ENCODE measurements around the gene PIAS4. TPM values are rescaled to one million over a fixed set of nuclear protein-coding genes. Genes with fewer than 3 reads are reported as not detected.

Gene PIAS4
- total RNA-seq, 1 donor from 2014 or later: 95.8 TPM

GRCh38 chr19:4061683-4062418 lies 54.3 kb downstream of the PIAS4 start:
- Mint-ChIP-seq H3K27me3 (ENCODE audit: unreplicated experiment) (peaks cover 10% of the 10 kb centered on the region), H3K36me3 (ENCODE audit: unreplicated experiment) (no peaks in the 10 kb centered on the region), H3K9me3 (ENCODE audit: unreplicated experiment) (peaks cover 10% of the 10 kb centered on the region), H3K4me1 (ENCODE audit: low read depth, unreplicated experiment) (peaks cover 5% of the 10 kb centered on the region), H3K27ac (ENCODE audit: unreplicated experiment) (peak overlapping the region; percentile 17), H3K4me3 (ENCODE audit: unreplicated experiment) (no peak overlapping the region)
- TF ChIP-seq, protein P1, sequence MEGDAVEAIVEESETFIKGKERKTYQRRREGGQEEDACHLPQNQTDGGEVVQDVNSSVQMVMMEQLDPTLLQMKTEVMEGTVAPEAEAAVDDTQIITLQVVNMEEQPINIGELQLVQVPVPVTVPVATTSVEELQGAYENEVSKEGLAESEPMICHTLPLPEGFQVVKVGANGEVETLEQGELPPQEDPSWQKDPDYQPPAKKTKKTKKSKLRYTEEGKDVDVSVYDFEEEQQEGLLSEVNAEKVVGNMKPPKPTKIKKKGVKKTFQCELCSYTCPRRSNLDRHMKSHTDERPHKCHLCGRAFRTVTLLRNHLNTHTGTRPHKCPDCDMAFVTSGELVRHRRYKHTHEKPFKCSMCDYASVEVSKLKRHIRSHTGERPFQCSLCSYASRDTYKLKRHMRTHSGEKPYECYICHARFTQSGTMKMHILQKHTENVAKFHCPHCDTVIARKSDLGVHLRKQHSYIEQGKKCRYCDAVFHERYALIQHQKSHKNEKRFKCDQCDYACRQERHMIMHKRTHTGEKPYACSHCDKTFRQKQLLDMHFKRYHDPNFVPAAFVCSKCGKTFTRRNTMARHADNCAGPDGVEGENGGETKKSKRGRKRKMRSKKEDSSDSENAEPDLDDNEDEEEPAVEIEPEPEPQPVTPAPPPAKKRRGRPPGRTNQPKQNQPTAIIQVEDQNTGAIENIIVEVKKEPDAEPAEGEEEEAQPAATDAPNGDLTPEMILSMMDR (IDR thresholded peaks at IDR 0.05; ENCODE audit: partially characterized antibody, unreplicated experiment): no peak
- no peak for DNase-seq

- TF ChIP-seq, protein P1 (IDR thresholded peaks at IDR 0.05; ENCODE audit: partially characterized antibody, unreplicated experiment): no peak
- Mint-ChIP-seq H3K9me3 (ENCODE audit: unreplicated experiment) (peaks cover 5% of the 10 kb centered on the region), H3K27me3 (ENCODE audit: unreplicated experiment) (peaks cover 5% of the 10 kb centered on the region), H3K4me1 (ENCODE audit: low read depth, unreplicated experiment) (peaks cover 3% of the 10 kb centered on the region), H3K27ac (ENCODE audit: unreplicated experiment) (peak overlapping the region; percentile 17), H3K4me3 (ENCODE audit: unreplicated experiment) (no peak overlapping the region), H3K36me3 (ENCODE audit: unreplicated experiment) (no peaks in the 10 kb centered on the region)
- DNase-seq: no peak
Observed at GRCh38 chr19:4062419-4063368, 55.2 kb downstream of the PIAS4 start.

DNA sequence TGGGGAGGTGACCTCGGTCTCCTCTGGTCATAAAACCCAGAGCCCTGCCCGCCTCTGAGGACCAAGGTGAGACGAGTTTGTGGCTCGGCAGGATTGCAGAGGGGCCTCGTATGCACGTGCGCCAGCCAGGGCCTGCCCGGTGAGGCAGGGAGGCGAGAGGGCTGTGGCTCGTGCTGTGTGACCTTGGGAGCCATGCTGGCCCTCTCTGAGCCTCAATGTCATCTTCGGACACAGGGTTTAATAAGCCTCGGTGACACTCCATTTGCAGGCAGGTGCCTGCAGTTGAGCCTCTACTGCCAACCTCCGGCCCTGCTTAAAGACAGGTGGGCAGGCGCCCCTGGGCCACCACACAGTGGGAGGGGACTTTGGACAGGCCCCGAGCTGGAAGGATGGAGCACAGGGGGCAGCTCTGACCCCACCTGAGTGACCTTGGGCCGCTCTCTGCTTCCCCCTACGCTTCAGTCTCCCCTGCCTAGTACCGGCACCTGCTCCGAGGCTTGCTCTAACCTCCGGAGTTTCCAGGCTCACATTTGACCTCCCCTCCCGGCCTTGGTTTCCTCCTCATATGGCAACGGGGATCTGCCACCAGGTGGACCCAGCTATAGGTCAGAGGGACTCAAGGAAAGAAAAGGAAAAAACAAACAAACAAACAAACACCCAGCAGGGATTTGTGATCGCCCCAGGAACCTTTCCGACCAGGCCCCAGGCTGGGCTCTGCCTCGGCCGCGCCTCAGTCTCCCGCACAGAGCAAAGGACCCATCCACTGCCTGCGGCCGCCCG lies 56.0 kb downstream of the PIAS4 start:
- H3K4me3 Mint-ChIP-seq (ENCODE audit: unreplicated experiment): peak overlapping the region; percentile 94
- H3K9me3 Mint-ChIP-seq (ENCODE audit: unreplicated experiment): peaks cover 4% of the 10 kb centered on the region
- TF ChIP-seq, protein P1 (IDR thresholded peaks at IDR 0.05; ENCODE audit: partially characterized antibody, unreplicated experiment): no peak

DNA sequence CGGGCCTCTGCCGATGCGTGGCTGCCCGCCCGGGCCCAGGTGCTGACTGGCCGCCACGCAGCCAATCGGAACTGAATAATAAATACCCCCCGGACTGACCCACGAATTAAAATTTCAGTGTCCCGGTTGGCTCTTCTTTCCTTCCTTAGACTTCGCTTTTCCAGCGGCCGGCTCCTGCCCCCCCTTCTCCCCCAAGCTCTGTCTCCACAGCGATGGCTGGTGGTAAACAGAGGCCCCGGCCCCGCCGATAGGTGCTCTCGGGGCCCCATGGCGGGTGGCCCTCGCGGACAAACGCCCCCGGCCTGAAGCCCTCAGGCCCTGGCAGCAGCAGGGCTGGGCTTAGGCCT lies 56.6 kb downstream of the PIAS4 start:
- H3K27me3 Mint-ChIP-seq (ENCODE audit: unreplicated experiment): peaks cover 5% of the 10 kb centered on the region
- peaks cover 2% of the 10 kb centered on the region for H3K4me1 Mint-ChIP-seq (ENCODE audit: low read depth, unreplicated experiment)
- no peak for DNase-seq
- H3K4me3 Mint-ChIP-seq (ENCODE audit: unreplicated experiment): peak overlapping the region; percentile 94
- H3K27ac Mint-ChIP-seq (ENCODE audit: unreplicated experiment): peak overlapping the region; percentile 88
- TF ChIP-seq, protein P1 (IDR thresholded peaks at IDR 0.05; ENCODE audit: partially characterized antibody, unreplicated experiment): no peak
- peaks cover 4% of the 10 kb centered on the region for H3K9me3 Mint-ChIP-seq (ENCODE audit: unreplicated experiment)
- H3K36me3 Mint-ChIP-seq (ENCODE audit: unreplicated experiment): no peaks in the 10 kb centered on the region

More for the DNA sequence above, 56.0 kb downstream of the PIAS4 start:
- H3K4me1 Mint-ChIP-seq (ENCODE audit: low read depth, unreplicated experiment): peaks cover 2% of the 10 kb centered on the region
- peak overlapping the region; percentile 88 for H3K27ac Mint-ChIP-seq (ENCODE audit: unreplicated experiment)
- DNase-seq: no peak
- no peaks in the 10 kb centered on the region for H3K36me3 Mint-ChIP-seq (ENCODE audit: unreplicated experiment)
- peaks cover 5% of the 10 kb centered on the region for H3K27me3 Mint-ChIP-seq (ENCODE audit: unreplicated experiment)
